ENCODE measurements around the gene ZBTB7A.

GRCh38 chr19:4089400-4089908 is 22.8 kb upstream of the ZBTB7A start:
- TF ChIP-seq CTCF (IDR thresholded peaks at IDR 0.05) = no peak
- no peak for TF ChIP-seq POLR2A (IDR thresholded peaks at IDR 0.05)

Measured in right lobe of liver (tissue), 4 donors.